HG02610 (cell line): ENCODE results near the gene ZMIZ2.
"Not testable (repeated sequence)": the region's sequence is repeated elsewhere in the genome, so short reads cannot be mapped to it uniquely, and the experiment has no call there.

Experiments
- ATAC-seq: cut with Tn5 transposase; IDR thresholded peaks from one replicate; pipeline ENCODE4 v1.9.1; 2021; ENCODE audit warnings: mild to moderate bottlenecking, moderate library complexity; ENCODE audit not compliant: unreplicated experiment

ZMIZ2 gene

DNA sequence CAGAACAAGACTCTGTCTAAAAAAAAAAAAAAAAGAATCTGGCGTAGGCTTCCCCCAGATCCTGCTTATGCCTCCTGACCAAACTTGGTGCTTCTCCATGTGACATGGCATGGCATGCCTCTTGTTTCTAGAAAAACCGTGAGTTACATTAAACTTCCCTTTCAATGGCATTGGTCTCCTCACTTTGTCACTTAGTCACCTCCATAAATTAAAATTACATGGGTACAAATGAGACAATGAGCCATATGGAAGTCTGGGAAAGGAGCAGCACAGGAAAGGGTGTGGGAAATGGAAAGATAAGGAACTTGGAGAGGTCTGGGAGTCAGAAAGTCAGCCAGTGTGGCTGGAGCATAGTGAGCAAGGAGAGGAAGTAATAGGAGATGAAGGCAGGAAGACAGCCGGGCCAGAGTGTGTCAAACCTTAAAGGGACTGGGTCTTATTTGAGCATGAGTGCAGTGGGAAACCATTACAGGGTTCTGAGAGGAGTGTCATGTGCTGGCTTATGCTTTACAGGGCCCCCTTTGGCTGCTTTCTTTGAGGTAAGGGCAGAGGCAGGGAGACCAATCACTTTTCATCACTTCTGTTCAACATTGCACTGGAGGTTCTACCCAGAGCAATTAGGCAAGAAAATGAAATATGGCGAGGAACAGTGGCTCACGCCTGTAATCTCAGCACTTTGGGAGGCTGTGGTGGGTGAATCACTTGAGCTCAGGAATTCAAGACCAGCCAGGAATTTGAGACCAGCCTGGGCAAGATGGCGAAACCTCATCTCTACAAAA is 21.3 kb upstream of the ZMIZ2 start:
- no peak for ATAC-seq

DNA sequence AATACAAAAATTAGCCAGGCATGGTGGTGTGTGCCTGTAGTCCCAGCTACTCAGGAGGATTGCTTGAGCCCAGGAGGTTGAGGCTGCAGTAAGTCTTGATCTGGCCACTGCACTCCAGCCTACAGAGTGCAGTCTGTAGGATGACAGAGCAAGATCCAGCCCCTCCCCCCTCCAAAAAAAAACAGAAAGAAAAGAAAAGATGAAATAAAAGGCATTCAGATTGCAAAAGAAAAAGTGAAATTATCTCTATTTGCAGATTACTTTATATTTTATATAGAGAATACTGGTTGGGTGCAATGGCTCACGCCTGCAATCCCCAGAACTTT is 20.7 kb upstream of the ZMIZ2 start:
- no peak for ATAC-seq

DNA sequence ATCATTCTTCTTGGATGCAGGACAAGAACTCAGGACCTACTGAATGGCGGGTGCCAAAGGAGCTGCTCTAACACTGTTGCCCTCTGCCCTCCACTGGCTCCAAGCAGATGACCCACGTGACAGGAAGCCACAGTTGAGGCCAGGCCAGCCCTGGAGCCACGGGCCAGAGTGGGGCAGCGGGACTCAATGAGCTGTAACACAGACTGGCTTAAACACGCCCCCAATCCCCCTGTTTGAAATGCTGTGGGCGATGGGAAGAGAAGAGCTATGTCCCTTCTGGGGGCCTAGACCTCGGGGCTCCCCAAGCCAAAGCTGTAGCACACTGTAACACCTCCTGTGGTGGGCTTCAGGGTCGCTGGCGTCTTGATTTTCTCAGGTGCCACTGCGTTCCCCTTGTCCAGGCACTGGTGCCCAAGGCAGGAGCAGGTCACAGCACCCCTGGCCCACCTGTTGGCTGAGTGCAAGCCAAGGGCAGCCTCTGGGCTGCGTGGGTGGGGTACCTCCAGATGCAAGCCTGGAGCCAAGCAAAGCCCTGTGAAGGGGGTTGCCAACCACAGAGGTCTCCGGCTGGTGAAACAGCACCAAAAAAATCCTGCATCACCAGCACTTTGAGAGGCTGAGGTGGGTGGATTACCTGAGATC is 18.6 kb upstream of the ZMIZ2 start:
- no peak for ATAC-seq

DNA sequence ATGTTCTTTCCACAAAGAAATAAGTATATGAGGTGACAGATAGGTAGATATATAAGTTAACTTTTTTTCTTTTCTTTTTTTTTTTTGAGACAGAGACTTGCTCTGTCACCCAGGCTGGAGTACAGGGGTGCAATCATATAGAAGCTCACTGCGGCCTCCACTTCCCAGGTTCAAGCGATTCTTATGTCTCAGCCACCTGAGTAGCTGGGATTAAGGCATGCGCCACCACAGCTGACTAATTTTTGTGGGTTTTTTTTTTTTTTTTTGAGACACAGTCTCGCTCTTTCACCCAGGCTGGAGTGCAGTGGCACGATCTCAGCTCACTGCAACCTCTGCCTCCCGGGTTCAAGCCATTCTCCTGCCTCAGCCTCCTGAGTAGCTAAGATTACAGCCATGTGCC is 15.7 kb upstream of the ZMIZ2 start:
- not testable (repeated sequence) for ATAC-seq

DNA sequence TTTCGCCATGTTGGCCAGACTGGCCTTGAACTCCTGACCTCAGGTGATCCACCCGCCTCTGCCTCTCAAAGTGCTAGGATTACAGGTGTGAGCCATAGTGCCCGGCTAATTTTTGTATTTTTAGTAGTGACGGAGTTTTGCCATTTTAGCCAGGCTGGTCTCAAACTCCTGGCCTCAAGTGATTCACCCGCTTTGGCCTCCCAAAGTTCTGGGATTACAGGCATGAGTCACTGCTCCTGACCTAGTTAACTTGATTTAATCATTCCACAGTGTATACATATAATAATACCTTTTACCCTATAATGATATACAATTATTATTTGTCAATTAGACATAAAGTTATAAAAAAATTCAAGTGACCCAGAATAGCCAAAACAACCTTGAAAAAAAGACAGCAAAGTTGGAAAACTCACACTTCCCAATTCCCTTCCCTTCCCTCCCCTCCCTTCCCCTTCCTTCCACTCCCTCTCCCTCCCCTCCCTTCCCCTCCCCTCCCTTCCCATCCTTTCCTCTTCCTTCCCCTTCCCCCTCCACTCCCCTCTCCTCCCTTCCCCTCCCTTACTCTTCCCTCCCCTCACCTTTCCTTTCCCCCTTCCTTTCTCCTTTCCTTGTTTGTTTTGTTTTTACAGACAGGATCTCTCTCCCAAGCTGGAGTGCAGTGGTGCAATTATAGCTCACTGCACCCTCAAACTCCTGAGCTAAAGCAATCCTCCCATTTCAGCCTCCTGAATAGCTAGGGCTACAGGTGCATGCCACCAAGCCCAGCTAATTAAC is 14.8 kb upstream of the ZMIZ2 start:
- ATAC-seq: no peak

DNA sequence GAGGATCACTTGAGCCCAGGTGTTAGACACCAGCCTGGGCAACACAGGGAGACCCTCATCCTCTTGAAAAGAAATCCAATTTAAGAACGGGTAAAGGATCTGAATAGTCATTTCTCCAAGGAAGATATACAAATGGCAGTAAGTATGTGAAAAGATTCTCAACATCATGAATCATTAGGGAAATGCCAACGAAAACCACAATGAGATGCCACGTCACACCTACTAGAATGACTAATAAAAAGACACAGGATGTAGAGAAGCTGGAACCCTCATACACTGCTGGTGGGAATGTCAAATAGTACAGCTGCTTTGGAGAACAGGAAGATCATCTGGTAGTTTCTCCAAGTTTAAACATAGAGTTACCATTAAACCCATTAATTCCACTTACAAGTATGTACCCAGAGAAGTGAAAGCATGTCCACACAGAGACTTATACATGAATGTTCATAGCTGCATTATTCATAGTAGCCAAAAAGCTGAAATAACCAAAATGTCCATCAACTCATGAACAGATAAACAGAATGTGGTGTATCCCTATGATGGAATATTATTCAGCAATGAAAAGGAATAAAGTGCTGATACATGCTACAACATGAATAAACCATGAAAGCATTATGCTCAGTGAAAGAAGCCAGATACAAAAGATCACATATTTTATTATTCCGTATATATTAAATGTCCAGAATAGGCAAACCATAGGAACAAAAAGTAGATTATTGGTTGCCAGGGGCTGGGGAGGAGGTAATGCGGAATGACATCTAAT is 13.1 kb upstream of the ZMIZ2 start:
- peak; percentile 73 for ATAC-seq

DNA sequence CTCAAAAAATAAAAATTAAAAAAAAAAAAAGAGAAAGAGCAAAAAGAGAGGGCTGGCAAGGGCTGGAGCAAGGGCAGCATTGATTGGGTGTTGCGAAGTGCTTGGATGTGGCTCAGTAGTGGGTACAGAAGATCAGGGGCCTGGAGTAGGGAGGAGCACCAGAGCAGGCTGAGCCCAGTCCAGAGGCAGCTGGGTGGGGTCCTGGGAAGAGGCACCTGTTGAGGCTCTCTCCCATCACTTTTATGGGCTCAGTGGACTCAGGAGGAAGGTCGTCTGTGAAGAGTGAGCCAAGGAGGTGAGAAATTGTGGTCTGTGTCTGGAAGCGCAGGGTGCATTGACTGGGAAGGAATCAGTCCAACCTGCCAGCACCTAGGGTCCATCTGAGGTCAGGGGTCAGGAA is 11.8 kb upstream of the ZMIZ2 start:
- no peak for ATAC-seq

DNA sequence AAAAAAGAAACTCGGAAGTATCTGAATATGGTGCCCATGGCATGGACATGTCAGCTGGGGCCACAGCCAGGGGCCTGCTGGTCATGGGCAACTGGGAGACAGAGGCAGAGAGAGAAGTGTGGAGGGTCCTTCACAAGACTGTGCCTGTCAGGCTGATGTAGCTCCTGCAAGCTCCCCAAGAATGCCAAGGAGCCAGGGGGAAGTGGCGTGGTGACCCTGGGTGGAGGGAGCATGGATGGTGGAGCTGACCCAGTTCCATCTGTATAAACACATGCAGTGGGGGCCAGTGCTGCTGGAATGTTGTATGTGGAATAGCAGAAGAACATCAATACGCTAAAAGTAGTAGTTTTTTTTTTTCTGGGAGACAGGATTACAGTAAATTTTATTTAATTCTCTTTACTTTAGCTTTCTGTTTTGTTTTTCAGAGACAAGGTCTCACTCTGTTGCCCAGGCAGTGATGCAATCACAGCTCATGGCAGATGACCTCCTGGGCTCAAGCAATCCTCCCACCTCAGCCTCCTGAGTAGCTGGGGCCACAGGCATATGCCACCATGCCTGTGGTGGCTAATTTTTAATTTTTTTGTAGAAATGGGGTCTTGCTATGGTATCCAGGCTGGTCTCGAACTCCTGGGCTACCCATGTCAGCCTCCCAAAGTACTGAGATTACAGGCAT is 10.5 kb upstream of the ZMIZ2 start:
- ATAC-seq: no peak

DNA sequence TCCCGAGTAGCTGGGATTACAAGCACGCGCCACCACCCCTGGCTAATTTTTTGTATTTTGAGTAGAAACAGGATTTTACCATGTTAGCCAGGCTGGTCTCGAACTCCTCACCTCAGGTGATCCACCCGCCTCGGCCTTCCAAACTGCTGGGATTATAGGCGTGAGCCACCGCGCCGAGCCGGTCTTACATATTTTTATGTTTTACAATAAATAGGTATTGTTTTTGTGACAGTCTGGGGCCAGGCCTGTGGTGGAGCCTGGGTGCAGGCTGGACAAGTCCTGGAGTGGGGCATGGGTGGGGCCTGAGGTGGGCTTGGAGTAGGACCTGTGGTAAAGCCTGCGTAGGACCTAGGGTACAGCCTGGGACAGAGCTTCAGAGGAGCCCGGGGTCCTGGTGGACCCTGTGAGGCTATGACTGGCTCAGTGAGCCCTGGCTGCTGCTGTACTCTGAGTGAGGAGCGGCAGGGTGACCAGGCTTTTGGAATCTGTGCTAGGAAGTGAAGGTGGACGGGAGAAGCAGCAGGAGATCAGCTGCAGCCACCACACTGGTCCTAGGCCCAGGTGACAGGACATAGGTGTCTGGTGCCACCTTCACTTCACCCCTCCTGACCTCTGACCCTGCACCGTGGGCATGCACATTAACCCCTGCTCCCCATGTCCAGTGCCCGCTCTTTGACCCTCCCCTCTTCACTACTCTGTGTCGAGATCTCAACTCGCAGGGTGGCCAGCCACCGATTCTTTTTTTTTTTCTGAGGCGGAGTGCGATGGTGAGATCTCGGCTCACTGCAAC is 9.6 kb upstream of the ZMIZ2 start:
- ATAC-seq: no peak

DNA sequence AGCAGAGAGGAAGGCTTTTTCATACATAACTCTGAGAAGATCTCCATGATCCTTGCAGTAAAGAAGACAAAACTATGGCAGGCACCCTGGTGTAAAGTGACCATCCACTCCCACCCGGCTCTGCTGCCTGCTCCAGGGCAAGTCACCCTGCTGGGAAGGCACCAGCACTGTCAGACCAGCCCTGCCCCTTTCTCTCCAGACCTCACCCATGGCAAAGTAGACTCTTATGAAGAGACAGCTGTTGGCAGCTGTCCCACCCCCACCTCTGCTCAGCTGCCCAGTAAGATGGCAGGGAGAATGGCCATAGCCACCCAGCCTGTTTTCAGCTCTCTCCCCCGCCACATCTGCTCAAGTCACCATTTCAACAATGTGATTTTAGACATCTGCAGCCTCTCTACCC is 8.6 kb upstream of the ZMIZ2 start:
- ATAC-seq: no peak

DNA sequence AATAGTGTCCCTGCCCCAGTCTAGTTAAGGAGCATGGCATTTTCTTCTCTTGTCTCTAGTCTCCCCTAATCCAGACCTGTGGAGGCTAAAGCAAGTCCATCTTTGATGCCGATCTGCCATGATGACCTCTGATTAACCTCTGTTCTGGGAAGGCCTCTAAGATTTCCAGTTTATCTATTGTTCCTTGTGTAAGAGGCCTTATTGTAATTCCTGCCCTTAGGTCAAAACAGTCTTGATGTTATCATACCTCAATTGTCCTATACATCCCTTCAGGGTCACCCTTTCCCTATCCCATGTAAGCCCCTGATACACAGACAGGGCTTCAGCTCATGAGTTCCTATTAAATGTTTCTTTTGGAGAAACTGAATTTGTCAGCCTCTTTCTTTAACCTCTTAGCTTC is 4.9 kb upstream of the ZMIZ2 start:
- ATAC-seq: no peak

DNA sequence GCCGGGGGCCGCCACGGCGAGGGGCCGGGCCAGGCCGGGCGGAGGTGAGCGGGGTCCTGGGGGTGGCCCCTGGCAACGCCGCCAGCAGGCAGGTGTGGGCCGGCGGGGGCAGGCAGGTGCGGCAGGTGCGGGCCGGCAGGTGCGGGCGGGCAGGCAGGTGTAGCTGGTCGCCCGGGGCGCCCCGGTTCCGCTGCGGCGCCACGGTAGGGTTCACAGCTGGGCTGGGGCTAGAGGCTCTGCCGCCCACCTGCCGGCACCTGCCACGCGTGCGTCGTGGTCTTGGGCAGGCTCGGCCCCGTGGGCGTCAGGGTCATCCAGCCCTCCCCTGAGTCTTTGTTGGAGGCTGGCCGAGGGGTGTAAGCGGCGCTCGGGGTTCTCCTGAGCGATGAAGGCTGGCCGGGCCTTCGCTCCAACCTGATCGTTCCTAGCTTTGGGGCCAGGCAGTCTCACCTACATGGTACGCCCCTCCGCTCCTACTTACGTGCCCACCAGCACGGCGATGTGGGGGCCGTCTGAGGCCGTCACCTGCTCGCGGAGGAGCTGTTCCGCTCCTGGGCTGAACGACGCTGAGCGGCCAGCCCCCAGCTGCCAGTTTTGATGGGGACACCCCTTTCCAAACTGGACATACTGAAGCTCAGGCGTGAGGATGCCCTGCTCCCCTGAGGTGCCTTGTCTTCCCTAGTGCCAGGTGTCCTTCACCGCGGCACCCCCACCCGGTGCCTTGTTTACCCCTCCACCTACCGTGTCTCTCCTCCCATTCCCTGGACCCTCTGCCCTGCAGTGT is 493 bp downstream of the ZMIZ2 start:
- peak; percentile 15 for ATAC-seq

DNA sequence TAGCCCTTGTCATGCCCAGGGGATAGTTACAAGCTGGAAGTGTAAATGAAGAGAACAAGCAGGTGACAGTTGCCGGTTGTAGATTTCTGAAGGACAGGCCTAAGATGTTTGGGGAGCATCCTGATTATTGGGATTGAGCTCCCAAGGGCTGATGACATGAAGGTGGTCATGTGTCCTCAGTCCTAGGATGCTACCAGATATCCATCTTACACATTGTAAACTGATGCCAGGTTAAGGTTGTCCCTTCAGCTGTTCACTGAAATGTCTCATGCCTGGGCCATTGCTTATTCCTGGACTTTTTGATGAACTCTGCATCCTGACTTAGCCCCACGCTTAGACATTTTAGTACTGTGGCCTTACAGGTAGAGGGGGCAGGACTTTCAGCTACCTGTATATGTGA is 1.3 kb downstream of the ZMIZ2 start:
- ATAC-seq: no peak

DNA sequence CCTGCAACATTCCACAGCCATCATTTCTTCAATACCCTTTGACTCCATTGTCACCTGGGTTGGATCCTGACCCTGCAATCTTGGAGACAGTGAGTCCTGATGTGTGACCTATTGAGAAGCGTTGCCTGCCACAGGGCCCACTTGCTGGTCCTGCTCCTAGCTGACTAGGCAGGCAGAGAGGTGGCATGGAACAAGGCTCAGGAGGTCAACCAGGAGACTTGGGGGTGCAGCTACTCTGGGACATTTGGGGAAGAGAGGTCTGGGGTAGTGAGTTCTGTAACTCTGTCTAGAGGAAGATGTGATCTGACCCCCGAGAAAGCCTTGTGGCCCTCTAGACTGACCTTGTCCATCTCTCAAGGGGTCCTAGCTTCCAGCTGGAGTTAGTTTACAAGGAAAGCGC is 1.8 kb downstream of the ZMIZ2 start:
- ATAC-seq: no peak

DNA sequence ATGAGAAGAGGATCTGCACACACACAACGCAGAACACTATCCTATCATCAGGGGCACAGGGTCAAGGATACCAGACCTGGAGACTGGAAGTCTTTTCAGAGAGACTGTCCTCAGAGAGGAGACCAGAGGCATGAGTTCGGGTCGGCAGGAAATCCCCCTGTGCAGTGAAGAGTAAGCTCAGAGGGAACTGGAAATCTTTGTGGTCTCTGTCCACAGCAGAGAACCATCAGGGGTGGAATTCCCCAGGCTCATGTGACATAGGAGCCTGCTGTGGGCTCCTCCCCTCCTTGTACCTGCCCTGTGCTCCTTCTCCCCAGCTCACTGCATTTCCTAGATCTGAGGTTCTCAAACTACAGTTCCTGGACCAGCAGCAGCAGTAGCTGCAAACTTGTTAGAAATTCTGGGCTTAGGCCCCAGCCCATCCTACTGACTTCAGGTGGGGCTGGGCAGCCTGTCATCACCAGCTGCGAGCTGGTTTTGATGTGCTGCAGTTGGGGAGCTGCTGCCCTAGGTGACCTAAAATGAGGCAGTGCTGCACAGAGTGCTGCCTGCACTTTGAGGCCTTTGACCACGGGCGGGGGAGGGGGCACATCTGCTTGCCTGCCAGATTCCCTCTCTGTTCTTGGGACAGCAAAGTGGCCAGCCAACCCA is 2.4 kb downstream of the ZMIZ2 start:
- ATAC-seq: peak; percentile 77

DNA sequence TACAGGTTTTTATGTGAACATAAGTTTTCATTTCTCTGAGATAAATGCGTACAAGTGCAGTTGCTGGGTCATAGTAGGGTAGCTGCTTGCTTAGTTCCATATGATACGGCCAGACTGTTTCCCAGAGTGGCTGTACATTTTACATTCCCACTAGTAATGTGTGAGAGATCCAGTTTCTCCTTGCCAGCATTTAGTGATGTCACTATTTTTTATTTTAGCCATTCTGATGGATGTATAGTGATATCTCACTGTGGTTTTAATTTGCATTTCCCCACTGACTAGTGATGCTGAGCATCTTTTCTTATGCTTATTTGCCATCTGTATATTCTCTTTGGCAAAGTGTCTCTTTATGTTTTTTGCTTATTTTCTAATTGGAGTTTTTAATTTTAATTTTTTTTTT is 4.2 kb downstream of the ZMIZ2 start:
- ATAC-seq: no peak

DNA sequence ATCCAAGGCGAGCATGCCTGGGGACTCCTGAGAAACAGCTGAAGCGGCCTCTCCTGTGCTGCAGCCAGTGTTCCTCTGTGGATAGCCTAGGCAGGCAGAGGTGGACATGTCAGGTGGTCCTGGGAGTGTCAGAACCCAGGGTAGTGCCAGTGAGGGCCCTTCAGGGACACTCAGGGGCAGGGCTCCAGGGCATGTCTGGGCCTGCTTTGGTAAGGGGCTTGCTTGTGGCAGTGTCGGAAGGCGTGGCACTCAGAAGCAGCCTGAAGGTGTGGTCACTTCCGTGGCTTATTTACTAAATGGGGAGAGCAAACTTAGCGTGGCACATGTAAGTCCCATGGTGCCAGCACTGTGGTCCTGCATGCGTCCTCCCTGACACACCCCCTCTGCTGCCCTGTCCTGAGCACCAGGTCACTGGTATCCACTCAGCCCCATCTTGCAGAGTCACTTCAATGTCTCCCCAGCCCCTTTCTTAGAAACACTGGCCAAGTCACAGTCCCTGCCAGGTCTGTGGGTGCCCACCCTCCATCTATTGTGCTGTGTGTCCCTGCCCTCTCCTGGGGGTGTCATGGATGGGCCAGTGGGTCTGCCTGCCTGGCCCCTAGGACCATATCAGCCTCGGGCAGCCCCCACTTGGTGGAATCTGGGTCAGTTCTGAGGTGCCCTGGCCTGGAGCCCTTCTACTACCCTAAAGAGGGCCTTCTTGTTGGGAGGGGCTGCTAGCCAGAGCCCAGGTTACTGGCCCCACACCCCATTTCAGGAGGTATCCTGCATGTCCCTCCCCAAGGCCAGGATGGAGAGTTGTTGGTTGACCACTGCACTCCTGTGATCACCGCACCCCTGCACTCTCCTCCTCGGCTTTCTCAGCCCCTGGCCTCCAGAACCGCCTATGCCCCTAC is 6.4 kb downstream of the ZMIZ2 start:
- no peak for ATAC-seq
